NCI-H2107 (cell line): ENCODE results near the gene FIBP.
"Not testable (repeated sequence)": the region's sequence is repeated elsewhere in the genome, so short reads cannot be mapped to it uniquely, and the experiment has no call there.

Experiments used
- DNase-seq: peaks from one replicate; lab custom pipeline; 2025; lab: John Stamatoyannopoulos, UW

The FIBP gene

GRCh38 chr11:65859095-65859811, 29.0 kb downstream of the FIBP start:
- peak; percentile 85 for DNase-seq

- DNase-seq = no peak
Measured at GRCh38 chr11:65858681-65859087, 29.6 kb downstream of the FIBP start.

- DNase-seq = peak; percentile 96
Measured at GRCh38 chr11:65857853-65858680, 30.2 kb downstream of the FIBP start, which contains the start of gene CFL1. CFL1 (minus strand) TSS chr11:65858180; CDS start chr11:65858099, 81 bp downstream.

- no peak for DNase-seq
Measured at GRCh38 chr11:65857500-65857852, 30.8 kb downstream of the FIBP start.

GRCh38 chr11:65856689-65857499, 31.4 kb downstream of the FIBP start:
- peak; percentile 24 for DNase-seq

GRCh38 chr11:65855927-65856363, 32.3 kb downstream of the FIBP start:
- DNase-seq = no peak

GRCh38 chr11:65854852-65855837, 33.1 kb downstream of the FIBP start:
- no peak for DNase-seq

- DNase-seq = no peak
Measured at GRCh38 chr11:65854161-65854592, 34.1 kb downstream of the FIBP start.

- no peak for DNase-seq
Measured at GRCh38 chr11:65853246-65853979, 34.9 kb downstream of the FIBP start.

GRCh38 chr11:65852508-65853245, 35.6 kb downstream of the FIBP start:
- DNase-seq = no peak

- DNase-seq = no peak
Measured at GRCh38 chr11:65851811-65852507, 36.3 kb downstream of the FIBP start.

- no peak for DNase-seq
Measured at GRCh38 chr11:65851083-65851579, 37.1 kb downstream of the FIBP start.

GRCh38 chr11:65850217-65851082, 37.8 kb downstream of the FIBP start:
- no peak for DNase-seq

- no peak for DNase-seq
Measured at GRCh38 chr11:65849771-65850216, 38.5 kb downstream of the FIBP start.

GRCh38 chr11:65849366-65849765, 38.9 kb downstream of the FIBP start:
- DNase-seq = no peak

- not testable (repeated sequence) for DNase-seq
Measured at GRCh38 chr11:65848693-65849092, 39.6 kb downstream of the FIBP start.

- no peak for DNase-seq
Measured at GRCh38 chr11:65847746-65848145, 40.5 kb downstream of the FIBP start.
